DMS114 treated with DMSO at 0.1 percent for 48 hours (cell line): ENCODE results near the gene CAPN9.

Experiments
- DNase-seq: peaks from one replicate; lab custom pipeline; 2025; ENCODE audit not compliant: unreplicated experiment; lab: John Stamatoyannopoulos, UW

CAPN9 gene

DNA sequence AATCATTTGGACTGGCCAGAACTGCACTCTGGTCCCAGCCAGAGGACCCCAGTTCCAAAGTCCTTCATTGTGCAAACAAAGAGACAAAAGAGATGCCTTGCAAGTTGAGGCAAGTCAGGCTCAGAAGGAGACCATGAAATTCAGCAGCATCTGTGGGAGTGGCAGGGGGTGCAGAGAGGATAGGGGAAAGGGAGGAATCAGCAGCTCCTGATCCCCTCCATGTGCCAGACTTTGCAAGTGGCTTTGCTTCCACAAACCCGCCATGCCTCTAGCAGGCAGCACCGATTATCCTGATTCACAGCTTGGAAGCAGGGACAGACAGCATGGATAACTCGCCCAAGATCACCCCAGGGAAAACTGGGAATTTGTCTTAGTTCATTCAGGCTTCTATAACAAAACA, 2.1 kb upstream of the CAPN9 start:
- DNase-seq: no peak

DNA sequence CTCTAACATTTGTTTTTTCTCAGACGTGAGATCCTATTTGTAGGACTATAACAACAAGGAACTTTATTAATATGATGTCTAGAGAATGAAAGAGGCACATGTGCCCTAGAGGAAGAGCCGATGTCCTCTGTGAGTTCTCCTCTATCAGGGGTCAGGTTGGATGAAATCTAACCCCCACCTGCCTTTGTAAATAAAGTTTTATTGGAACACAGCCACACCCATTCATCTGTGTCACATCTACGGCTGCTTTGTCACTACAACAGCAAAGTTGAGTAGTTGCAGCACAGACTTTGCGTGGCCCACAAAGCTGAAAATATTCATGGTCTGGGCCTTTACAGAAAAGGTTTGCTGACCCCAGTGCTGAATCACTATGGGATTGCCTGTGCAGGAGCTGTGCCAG, 571 bp upstream of the CAPN9 start:
- no peak for DNase-seq

DNA sequence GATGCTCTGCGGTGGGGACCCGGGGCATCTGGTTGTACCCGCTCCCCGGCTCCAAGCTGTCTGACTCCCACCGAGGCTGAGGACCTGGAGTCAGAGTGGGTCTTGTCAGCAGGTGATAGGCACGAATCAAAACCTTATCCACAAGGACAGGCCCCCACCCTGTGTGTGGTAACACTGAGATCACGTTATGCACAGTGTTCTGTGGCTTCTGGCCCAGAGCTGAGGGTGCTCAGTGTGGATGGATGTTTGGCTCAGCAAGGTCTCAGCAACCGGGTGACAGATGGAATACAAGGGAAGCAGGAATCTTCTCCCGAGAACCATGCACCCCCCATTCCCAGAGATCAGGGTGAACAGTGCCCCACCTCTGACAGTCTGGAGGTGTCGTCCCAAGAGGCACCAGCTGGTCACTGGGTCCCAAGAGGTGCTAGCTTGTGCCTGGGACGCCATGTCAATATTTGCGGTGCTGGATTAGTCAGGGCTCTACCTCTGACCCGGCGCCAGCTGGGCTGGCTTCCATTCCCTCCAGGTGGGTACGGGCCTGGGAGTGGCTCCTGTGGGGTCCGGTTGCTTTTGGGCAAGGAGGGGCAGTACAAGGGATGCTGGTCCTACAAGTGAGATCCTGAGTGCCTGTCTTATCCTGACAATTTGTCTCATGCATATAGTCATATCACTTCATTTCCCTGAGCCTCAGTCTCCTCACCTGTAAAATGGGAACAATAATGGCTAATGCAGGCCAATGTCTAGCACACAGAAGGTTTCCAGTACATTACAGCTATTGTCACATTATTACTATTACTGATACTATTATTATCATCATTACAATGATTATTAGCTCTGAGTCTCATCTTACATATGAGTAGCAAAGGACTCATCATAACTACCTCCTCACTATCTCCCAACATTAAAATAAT, 957 bp downstream of the CAPN9 start:
- no peak for DNase-seq

GRCh38 chr1:230749150-230749549, 2.0 kb downstream of the CAPN9 start:
- DNase-seq: no peak

DNA sequence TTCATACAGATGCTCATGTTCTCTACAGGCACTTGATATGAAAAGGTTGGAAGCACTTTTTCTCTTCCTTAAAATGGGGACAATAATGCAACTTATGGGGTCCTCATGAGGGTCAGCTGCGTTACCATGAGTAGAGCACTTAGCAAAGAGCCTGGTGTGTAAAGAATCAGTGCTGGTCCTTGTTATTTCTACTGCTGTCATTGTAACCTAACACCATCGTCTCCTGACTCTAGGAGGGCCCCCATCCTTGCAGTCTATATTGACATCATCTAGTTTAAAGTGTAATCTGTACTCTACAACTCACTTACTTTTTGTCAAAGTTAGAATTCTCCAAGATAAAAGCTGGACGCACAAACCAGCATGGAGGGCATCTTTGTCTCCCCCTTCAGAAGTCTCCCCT, 2.4 kb downstream of the CAPN9 start:
- no peak for DNase-seq

DNA sequence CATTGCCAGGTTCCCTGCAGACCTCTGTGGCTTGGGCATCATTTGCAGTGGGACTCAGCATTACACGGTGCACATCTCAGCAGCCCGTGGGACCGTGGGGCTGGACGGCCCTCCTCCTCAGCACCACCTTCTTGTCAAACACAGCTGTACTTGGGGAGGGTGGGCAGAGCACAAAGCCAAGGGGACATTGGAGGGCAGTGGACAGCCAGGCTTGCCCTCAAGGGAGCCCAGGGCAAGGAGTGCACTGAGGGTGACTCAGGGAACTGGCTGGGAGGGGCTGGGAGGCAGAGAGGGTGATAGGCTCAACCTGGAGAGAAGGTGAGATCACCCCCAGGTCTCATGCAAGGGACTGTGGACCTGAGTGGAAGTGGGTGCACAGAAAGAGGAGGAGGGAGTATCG, 3.4 kb downstream of the CAPN9 start:
- no peak for DNase-seq

GRCh38 chr1:230750986-230751625, 3.9 kb downstream of the CAPN9 start:
- DNase-seq: no peak

GRCh38 chr1:230752407-230752806, 5.2 kb downstream of the CAPN9 start:
- DNase-seq: no peak

- no peak for DNase-seq
Observed at GRCh38 chr1:230753191-230753585, 6.0 kb downstream of the CAPN9 start.

DNA sequence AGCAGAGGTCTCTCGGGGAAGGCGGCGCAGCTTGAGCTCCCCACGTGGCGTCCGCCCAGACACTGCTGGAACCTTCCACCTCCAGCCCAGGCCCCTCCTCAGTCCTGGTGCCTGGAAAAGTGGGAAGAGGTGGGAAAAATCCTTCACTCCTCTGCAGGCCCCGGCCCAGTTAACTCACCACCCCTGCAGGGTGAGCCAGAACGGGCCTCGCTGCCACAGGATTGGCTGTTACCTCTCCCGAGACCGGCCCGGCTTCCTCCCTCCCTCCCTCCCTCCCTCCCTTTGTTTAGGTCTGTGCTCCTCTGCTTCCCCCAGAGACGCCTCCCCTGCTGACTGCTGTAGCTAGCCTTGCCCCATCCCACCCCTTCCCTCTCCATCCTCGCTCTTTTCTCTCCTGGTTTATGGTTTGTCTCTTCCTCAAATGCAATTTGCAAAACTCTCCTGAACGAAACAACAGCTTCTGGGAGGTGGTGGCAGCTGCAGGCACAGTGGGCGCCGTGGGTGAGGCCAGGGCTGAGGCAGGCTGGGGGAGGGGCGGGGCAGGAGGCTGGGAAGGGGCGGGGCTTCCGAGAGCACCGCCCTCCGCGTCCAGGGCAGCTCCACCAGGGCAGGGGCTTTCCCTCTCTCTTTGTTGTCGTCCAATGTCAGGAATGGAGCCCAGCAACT, 6.5 kb downstream of the CAPN9 start:
- no peak for DNase-seq

DNA sequence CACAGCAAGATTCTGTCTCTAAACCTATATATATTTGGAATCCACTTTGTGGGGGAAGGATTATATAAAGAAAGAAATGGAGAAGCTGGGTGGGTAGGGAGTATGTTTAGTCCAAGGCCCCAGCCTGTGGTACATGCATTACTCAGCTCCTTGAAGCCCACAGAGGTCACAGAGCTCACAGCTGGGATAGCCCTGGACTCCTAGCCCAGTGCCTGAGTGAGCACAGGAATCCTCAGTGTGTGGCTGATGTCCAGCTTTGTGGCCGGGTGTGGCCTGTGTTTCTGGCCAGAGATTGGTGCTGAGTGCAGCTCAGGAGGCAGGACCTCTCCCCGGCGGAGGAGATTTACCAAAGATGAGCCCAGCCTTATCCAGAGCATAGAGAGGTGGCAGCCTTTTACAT, 7.6 kb downstream of the CAPN9 start:
- DNase-seq: no peak

GRCh38 chr1:230757856-230758708, 10.9 kb downstream of the CAPN9 start:
- no peak for DNase-seq

GRCh38 chr1:230758709-230759368, 11.7 kb downstream of the CAPN9 start:
- DNase-seq: no peak

GRCh38 chr1:230759369-230760065, 12.3 kb downstream of the CAPN9 start:
- no peak for DNase-seq

- DNase-seq: no peak
Observed at GRCh38 chr1:230760360-230760827, 13.2 kb downstream of the CAPN9 start.

DNA sequence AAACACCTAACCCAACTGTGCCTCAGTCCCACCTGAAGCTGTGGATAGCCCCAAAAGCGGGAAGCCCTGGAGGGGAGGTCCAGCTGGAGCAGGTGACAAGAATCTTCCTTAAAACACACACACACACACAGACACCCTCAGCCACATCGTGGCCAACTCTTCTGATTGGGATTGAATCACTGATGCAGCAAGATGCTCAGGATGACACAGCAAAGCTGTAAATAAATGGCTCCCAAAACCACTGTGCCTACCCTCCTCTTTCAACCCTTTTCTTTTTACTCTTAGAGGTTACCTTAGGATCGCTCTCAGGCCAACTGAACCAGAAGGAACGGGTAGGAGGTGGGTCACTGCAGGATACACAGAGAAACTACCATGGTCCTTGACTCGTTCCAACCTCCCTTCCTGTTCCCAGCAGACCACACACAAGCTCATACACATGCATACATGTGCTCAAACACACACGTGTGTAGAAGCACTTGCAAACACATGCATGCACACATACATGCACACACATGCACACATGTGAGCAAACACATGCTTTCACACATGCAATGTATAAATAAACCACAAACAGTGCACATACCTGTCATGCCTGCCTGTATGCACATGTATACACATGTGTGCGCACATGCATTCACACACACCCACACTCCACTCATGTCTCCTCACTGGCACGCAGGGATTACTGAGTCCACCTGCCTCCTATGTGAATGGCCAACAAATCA, 14.4 kb downstream of the CAPN9 start:
- no peak for DNase-seq

GRCh38 chr1:230763927-230764591, 16.9 kb downstream of the CAPN9 start:
- no peak for DNase-seq

DNA sequence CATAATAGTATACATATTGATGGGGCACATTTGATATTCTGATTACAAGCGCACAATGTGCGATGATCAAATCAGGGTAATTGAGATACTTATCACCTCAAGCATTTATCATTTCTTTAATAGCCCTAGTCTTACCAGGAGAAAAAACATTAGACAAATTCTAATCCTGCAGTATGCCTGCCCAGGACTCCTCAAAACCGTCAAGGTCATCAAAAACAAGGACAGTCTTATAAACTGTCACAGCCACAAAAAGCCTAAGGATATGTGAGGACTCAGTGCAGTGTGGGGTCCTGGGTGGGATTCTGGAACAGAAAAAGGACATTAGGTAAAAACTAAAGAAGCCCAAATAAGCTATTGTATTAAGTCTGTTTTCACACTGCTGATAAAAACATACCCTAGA, 19.1 kb downstream of the CAPN9 start:
- DNase-seq: no peak
